Panc1 (cell line): ENCODE results near the gene DENND1B. TPM values are rescaled to one million over a fixed set of nuclear protein-coding genes. Genes with fewer than 3 reads are reported as not detected.
A peak's percentile ranks its signal among the peaks of the same experiment; 100 is the strongest.

Source experiments
- ATAC-seq: fragments of 200-7000 bp; cut with Tn5 transposase; 2 replicates; pipeline ENCODE4 v1.9.1; 2020; ENCODE audit warnings: mild to moderate bottlenecking, moderate library complexity
- BruUV-seq: library from RNA; stranded (reverse); fragments of 400-500 nt; replicated peaks from 2 replicates; lab custom pipeline; 2021; lab: Mats Ljungman, UMichigan
- CTCF ChIA-PET: fragments of 300-600 bp; sonication (Branson Sonifier 250); formaldehyde crosslinking; loops from one replicate; lab custom pipeline; 2022; ENCODE audit warnings: antibody characterized with exemption; lab: Charles Lee
- POLR2A ChIA-PET: fragments of 300-600 bp; sonication (Branson Sonifier 250); formaldehyde crosslinking; loops from one replicate; lab custom pipeline; 2022; ENCODE audit warnings: antibody characterized with exemption; lab: Charles Lee
- DNase-seq: peaks from one replicate; pipeline ENCODE4 v3.0.0-alpha.2; 2010; ENCODE audit warnings: low read depth, low spot score
- H3K27ac ChIP-seq: 2 replicates; pipeline ENCODE4 v1.5.1; 2011; ENCODE audit warnings: mild to moderate bottlenecking, low read length, inconsistent platforms
- H3K27me3 ChIP-seq: fragments of 200-500 bp; sonication (Bioruptor generic); 2 replicates; pipeline ENCODE4 v1.6.0; 2014; ENCODE audit warnings: low read length, inconsistent platforms; ENCODE audit not compliant: control insufficient read depth, insufficient read depth
- H3K36me3 ChIP-seq: fragments of 200-500 bp; sonication (Bioruptor generic); 2 replicates; pipeline ENCODE4 v1.5.1; 2014; ENCODE audit warnings: inconsistent platforms, mild to moderate bottlenecking, low read length, moderate library complexity; ENCODE audit not compliant: control insufficient read depth, insufficient read depth
- H3K4me1 ChIP-seq: 2 replicates; pipeline ENCODE4 v1.5.1; 2011; ENCODE audit warnings: inconsistent platforms, mild to moderate bottlenecking, low read length, moderate library complexity; ENCODE audit not compliant: control insufficient read depth, insufficient read depth
- H3K4me3 ChIP-seq, 2 experiments: 2 replicates each; pipeline ENCODE4 v1.5.1; 2011 to 2012; ENCODE audit warnings: low read depth in 2 of 2, low read length in 2 of 2, mild to moderate bottlenecking in 2 of 2, inconsistent platforms in 1 of 2, moderate library complexity in 1 of 2
- H3K9me3 ChIP-seq: fragments of 200-500 bp; sonication (Bioruptor generic); 2 replicates; pipeline ENCODE4 v1.5.1; 2014; ENCODE audit warnings: low read depth, mild to moderate bottlenecking, inconsistent platforms, low read length, moderate library complexity; ENCODE audit not compliant: control insufficient read depth, insufficient read depth
- POLR2AphosphoS5 ChIP-seq: IDR thresholded peaks from 2 replicates; pipeline ENCODE4 v1.6.1; 2012; ENCODE audit warnings: mild to moderate bottlenecking, low read depth, low read length, moderate library complexity
- REST ChIP-seq, 2 experiments: IDR thresholded peaks; 2 replicates each; pipeline ENCODE4 v1.6.1; 2011 to 2012; ENCODE audit warnings: low read depth in 2 of 2, control low read depth in 1 of 2, low read length in 1 of 2, mild to moderate bottlenecking in 1 of 2, moderate library complexity in 1 of 2; ENCODE audit not compliant: insufficient read depth in 1 of 2
- SIN3A ChIP-seq: IDR thresholded peaks from 2 replicates; pipeline ENCODE4 v1.6.1; 2012; ENCODE audit warnings: low read depth, mild to moderate bottlenecking, low read length, moderate library complexity, borderline replicate concordance; ENCODE audit not compliant: insufficient read depth
- TCF7L2 ChIP-seq: IDR thresholded peaks from 2 replicates; pipeline ENCODE4 v1.6.1; 2011; ENCODE audit warnings: mild to moderate bottlenecking, low read depth, low read length, inconsistent platforms
- in situ Hi-C: cut with HindIII; loops from 2 replicates; pipeline ENCODE4 v1.10.0; 2016; ENCODE audit warnings: low sequenced_read_pairs, low pct_unique_long_range_greater_than_20kb
- intact Hi-C: fragments of 100-400 bp; cut with micrococcal nuclease; formaldehyde crosslinking; loops from one replicate; pipeline ENCODE4 v1.10.0; 2022; ENCODE audit not compliant: unreplicated experiment
- total RNA-seq: library from RNA; stranded (reverse); gene quantifications from one replicate; pipeline ENCODE4 v1.2.1, GENCODE V29; 2021; ENCODE audit not compliant: unreplicated experiment
- TF ChIP-seq, protein P1 (sequence below): fragments of 450-650 bp; IDR thresholded peaks from 2 replicates; pipeline ENCODE4 v1.5.1; 2017; ENCODE audit warnings: mild to moderate bottlenecking

Gene DENND1B
- total RNA-seq, 1 experiment from 2014 or later = 7.7 TPM

DNA sequence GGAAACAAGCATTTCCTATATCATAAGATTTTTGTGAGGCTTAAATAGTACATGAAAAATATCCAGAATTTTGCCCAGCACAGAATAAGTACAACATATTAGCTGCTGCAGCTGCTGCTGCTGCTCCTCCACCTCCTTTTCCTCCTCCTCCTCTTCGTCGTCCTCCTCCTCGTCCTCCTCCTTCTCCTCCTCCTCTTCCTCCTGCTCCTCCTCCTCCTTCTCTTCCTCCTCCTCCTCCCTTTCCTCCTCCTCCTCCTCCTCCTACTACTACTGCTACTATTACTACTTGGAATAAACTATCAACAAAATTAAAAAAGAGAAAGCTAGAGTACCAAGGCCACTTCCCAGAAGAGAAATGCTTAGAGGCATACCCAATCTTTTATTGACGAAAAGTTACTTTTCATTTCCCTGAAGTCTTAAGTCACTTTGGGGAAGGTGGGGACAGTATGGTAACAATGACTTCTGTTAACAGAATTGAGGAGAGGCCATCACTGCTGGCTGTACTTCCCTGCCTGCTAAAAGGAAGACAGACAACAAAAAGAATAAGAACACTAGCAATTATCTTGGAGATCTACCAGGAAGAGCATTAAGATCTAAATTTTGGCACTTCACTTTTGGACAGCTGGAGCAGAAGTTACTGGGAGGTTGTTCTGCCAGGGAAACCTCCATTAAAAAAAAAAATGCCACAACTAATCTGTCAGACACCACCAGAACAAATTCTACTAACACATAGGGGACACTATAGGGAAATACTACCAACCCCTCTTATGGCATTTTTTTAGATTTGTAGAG is 7.1 kb downstream of the DENND1B start:
- no peaks in the 10 kb centered on the region for H3K36me3 ChIP-seq
- H3K27ac ChIP-seq = no peak overlapping the region
- H3K4me3 ChIP-seq = no peak overlapping the region
- ATAC-seq (no peak), DNase-seq (no peak)
- ChIA-PET POLR2A (no interaction called here), CTCF (no interaction called here)
- intact Hi-C loops = no loop called here
- H3K27me3 ChIP-seq = no peaks in the 10 kb centered on the region
- no peaks in the 10 kb centered on the region for H3K9me3 ChIP-seq
- BruUV-seq = no TSS peak
- peaks cover 7% of the 10 kb centered on the region for H3K4me1 ChIP-seq
- no peak for TF ChIP-seq SIN3A
- TF ChIP-seq, protein P1, sequence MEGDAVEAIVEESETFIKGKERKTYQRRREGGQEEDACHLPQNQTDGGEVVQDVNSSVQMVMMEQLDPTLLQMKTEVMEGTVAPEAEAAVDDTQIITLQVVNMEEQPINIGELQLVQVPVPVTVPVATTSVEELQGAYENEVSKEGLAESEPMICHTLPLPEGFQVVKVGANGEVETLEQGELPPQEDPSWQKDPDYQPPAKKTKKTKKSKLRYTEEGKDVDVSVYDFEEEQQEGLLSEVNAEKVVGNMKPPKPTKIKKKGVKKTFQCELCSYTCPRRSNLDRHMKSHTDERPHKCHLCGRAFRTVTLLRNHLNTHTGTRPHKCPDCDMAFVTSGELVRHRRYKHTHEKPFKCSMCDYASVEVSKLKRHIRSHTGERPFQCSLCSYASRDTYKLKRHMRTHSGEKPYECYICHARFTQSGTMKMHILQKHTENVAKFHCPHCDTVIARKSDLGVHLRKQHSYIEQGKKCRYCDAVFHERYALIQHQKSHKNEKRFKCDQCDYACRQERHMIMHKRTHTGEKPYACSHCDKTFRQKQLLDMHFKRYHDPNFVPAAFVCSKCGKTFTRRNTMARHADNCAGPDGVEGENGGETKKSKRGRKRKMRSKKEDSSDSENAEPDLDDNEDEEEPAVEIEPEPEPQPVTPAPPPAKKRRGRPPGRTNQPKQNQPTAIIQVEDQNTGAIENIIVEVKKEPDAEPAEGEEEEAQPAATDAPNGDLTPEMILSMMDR = no peak
- no peak for TF ChIP-seq TCF7L2
- no peak for TF ChIP-seq REST (IDR thresholded peaks at IDR 0.05; ENCODE audit: insufficient read depth in 1 of 2, low read depth in 2 of 2, low read length in 1 of 2)
- no peak for TF ChIP-seq POLR2AphosphoS5
- in situ Hi-C loops = no loop called here

- ATAC-seq (peak; percentile 56; the same call in 1 of the 2 replicates), DNase-seq (no peak)
- intact Hi-C loops (no loop called here), in situ Hi-C loops (no loop called here)
- CTCF ChIA-PET = interaction anchor here (0.5 kb wide), 1 partner anchor 30 kb away, joined by 6 read pairs; no protein-coding TSS in a partner anchor
- Histone ChIP-seq H3K27ac (no peak overlapping the region), H3K27me3 (no peaks in the 10 kb centered on the region), H3K9me3 (no peaks in the 10 kb centered on the region), H3K36me3 (no peaks in the 10 kb centered on the region), H3K4me3 (no peak overlapping the region), H3K4me1 (peaks cover 7% of the 10 kb centered on the region)
- no TSS peak for BruUV-seq
- POLR2A ChIA-PET = no interaction called here
- TF ChIP-seq REST (IDR thresholded peaks at IDR 0.05; ENCODE audit: insufficient read depth in 1 of 2, low read depth in 2 of 2, low read length in 1 of 2) (no peak), POLR2AphosphoS5 (no peak), SIN3A (no peak), TCF7L2 (no peak)
- TF ChIP-seq, protein P1 = no peak
Measured at GRCh38 chr1:197763769-197764168, 11.5 kb downstream of the DENND1B start.
